Cardiac atrium fibroblast (primary cell): ENCODE data around the gene PPP1R37. TPM values are rescaled to one million over a fixed set of nuclear protein-coding genes. Genes with fewer than 3 reads are reported as not detected.

ENCODE experiments used
- total RNA-seq: library from RNA; depleted of rRNA; stranded (reverse); fragments of >200 nt; gene quantifications from 2 replicates; pipeline ENCODE4 v1.2.3, GENCODE V29; 2015

PPP1R37 gene
- total RNA-seq = 22.4 and 23.3 TPM in 2 replicates

DNA sequence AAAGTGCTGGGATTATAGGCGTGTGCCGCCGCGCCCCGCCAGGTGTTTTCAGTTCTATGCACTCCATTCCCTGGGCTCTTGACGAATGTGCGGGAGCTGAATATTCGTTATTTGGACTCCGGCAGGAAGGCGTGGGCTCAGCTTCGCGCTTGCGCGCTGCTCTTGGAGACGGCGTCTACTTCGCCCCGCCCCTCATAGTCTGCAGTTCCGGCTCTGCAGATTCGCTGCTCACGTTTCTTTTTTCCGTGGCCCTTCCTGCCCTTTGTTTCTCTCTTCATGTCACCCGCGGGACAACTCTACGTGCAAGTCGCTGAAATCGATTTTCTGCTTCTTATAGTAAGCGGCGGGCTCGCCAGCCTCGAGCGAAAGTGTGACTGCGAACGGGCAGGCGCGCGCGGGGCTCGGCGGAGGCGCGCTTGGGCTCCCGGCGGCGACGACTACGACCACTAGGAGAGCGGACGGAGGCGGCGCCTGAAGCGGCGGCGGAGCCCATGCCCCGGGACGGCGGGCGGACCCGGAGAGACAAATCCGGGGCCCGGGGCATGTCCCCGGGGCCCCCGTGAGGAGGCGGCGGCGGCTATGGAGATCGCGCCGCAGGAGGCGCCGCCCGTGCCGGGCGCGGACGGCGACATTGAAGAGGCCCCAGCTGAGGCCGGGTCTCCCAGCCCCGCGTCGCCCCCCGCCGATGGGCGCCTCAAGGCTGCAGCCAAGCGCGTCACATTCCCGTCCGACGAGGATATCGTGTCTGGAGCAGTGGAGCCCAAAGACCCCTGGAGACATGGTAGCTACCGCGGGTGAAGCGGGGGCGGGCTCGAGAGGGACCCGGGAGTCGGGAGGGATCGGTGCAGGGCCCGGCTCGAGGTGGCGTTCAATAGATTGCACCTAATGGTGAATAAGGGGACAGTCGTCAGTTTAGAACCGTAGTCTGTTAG is at the start of gene PPP1R37:
TSS of gene PPP1R37 (plus strand) at position 433 of the 932 bp plus-strand sequence. CDS start at position 580, 147 bp downstream.

GRCh38 chr19:45076029-45076850 is 16.7 kb upstream of the PPP1R37 start, which contains the start of gene ZNF296:
Gene ZNF296, minus strand, starts transcription at chr19:45076478. Its CDS starts 105 bp downstream, at chr19:45076373.

DNA sequence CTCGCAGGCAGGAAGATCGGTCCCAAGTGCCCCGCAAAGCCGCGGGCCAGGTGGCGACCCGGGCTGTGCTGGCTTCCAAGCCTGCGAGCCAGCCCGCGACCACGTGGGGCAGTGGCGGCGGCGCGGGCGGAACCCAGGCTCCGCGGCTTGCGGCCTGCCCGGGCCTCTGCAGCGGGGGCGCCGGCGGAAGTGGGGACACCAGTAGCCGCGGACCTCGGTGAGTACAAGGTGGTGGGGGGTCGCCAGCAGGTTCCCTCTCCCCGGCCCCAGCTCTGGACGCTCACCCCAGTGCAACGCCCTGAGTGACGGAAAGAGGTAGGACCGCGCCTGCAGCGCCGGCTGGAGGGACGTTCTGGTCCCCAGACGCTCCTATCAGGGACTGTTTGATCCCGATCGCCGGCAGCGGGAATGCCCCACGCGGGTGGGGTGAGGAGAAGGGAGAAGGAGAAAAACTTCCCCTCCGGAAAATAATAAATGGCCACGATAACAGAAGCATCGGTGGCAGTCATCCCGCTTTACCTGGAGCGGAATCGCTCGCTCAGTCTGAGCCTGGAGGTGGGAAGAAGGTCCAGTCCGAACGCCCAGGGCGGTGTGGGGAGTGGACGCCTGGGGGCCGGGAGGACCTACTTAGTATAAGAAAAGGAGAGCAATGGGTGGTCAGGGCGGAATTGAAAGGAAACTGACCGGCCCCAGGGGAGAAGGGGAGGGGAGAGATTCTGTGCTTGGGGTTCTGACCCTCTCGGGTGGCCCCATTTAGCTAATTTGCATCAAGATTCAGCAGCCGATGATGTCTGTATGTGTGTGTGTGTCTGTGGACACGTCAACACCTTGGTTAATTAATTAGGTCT is 13.7 kb upstream of the PPP1R37 start, which contains the start of gene GEMIN7:
TSS of gene GEMIN7 (plus strand) at position 198 of the 848 bp plus-strand sequence. CDS start 10,855 bp downstream, outside the sequence.

GRCh38 chr19:45160870-45161737 is 68.1 kb downstream of the PPP1R37 start, which contains the start of gene NKPD1:
Gene NKPD1, minus strand, starts transcription at chr19:45160982. Its CDS starts 832 bp downstream, at chr19:45160150.

DNA sequence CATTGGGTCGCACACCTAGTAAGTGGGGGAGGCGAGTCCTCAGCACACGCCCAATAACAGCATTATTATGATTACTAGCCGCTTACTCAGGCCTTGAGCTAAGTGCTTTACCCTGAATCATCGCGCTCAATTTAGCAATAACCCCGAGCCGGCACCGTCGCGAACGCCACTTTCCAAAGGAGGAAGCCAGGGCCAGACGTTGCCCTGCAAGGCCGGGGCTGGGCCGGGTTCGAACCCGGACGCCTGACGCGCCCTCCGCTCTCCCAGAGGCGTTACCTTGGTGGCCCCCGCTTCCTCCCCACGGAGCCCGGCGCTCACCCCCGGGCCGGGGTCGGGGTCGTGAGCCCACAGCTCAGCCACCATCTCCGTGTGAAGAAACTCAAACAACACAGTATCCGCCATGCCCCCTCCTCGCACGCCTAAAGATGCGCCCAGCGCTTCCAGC is 84.9 kb downstream of the PPP1R37 start, which contains the start of gene TRAPPC6A:
TSS of gene TRAPPC6A (minus strand) at position 421 of the 445 bp plus-strand sequence. CDS start at position 402, 19 bp downstream.

DNA sequence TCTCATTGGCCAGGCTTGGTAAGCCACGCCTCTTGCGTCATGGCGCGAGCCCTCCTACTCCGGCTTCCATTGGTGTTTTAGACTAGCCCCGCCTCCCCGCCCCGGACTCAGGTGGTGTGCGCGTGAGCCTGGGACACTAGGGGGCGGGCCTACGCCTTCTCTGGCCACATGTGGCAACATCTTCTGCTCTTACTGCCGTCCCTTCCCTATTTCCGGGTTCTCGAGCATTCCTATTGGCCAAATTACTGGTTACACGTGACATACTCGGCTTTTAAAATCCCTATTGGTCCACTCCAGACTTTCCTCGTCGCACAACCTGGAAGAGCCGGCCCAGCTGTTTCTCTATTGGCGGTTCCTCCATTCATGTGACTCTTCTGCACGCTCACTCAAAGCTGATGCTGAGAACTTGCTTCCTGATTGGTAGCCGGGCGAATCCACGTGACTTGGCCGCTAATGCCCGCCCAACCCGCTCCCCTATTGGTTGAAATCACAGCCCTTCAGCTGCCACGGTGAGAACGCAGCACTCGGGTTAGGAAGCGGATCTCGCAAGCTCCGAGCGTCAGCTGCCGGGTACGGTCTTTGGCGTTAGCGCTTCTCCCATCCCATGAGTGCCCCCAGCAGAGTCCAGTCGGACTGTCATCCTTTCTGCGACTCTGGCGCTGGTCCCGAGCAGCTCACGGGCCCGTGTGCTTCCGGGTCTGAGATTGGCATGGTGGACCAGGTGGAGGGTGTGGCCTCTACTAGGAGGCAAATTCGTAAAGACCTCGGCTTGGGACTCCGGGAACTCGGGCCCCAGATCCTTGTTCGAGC is 85.5 kb downstream of the PPP1R37 start, which contains the start of gene BLOC1S3:
TSS of gene BLOC1S3 (plus strand) at position 523 of the 810 bp plus-strand sequence. CDS start 513 bp downstream, outside the sequence.

Other genes starting within 250 kb of the PPP1R37 start
- gene NECTIN2, start 246.9 kb upstream of the PPP1R37 start, total RNA-seq = 147 and 153 TPM in 2 replicates
- 57.8 and 68.2 TPM in 2 replicates for gene TOMM40, start 201.9 kb upstream of the PPP1R37 start, total RNA-seq
- 866 and 979 TPM in 2 replicates for gene APOE, start 187.4 kb upstream of the PPP1R37 start, total RNA-seq
- 14.9 and 38.3 TPM in 2 replicates for gene APOC1, start 178.6 kb upstream of the PPP1R37 start, total RNA-seq
- gene APOC4, start 150.9 kb upstream of the PPP1R37 start, total RNA-seq = not detected in 2 replicates
- not detected in 2 replicates for gene APOC2, start 147.1 kb upstream of the PPP1R37 start, total RNA-seq
- gene CLPTM1, start 137.8 kb upstream of the PPP1R37 start, total RNA-seq = 69.3 and 81.6 TPM in 2 replicates
- gene RELB, start 91.7 kb upstream of the PPP1R37 start, total RNA-seq = 7.0 and 16.4 TPM in 2 replicates
- 48.0 and 49.4 TPM in 2 replicates for gene CLASRP, start 54.1 kb upstream of the PPP1R37 start, total RNA-seq
- not detected in 2 replicates for gene ZNF296, start 16.7 kb upstream of the PPP1R37 start, total RNA-seq
- 37.7 and 40.5 TPM in 2 replicates for gene GEMIN7, start 13.9 kb upstream of the PPP1R37 start, total RNA-seq
- not detected in 2 replicates for gene NKPD1, start 67.8 kb downstream of the PPP1R37 start, total RNA-seq
- 13.0 and 17.2 TPM in 2 replicates for gene TRAPPC6A, start 85.1 kb downstream of the PPP1R37 start, total RNA-seq
- gene BLOC1S3, start 85.6 kb downstream of the PPP1R37 start, total RNA-seq = 4.5 and 9.2 TPM in 2 replicates
- 0.18 and 1.1 TPM in 2 replicates for gene EXOC3L2, start 152.2 kb downstream of the PPP1R37 start, total RNA-seq
- gene MARK4, start 158.1 kb downstream of the PPP1R37 start, total RNA-seq = 12.3 and 15.7 TPM in 2 replicates
- gene CKM, start 229.7 kb downstream of the PPP1R37 start, total RNA-seq = 1.8 TPM in 1 of 2 replicates, not detected in the other
- gene KLC3, start 247.6 kb downstream of the PPP1R37 start, total RNA-seq = 1.1 TPM in 1 of 2 replicates, not detected in the other